Keratinocyte (primary cell): ENCODE results near the gene PDE10A.

Source experiments
- CTCF ChIP-seq, 3 experiments: IDR thresholded peaks in 1 of 3; conservative IDR thresholded peaks in 1 of 3; optimal IDR thresholded peaks in 1 of 3; 2 replicates in 2 of 3; 3 replicates in 1 of 3; pipeline versions ENCODE3 to v1.5.1; 2011; ENCODE audit warnings: low read length in 3 of 3, mild to moderate bottlenecking in 3 of 3, moderate library complexity in 2 of 3, control low read depth in 1 of 3, inconsistent platforms in 1 of 3; ENCODE audit not compliant: insufficient read depth in 2 of 3; ENCODE audit errors: extremely low read depth in 1 of 3
- EZH2 ChIP-seq: IDR thresholded peaks from one replicate; pipeline ENCODE4 v1.6.1; 2012; ENCODE audit warnings: inconsistent platforms, mild to moderate bottlenecking, low read length, moderate library complexity

DNA sequence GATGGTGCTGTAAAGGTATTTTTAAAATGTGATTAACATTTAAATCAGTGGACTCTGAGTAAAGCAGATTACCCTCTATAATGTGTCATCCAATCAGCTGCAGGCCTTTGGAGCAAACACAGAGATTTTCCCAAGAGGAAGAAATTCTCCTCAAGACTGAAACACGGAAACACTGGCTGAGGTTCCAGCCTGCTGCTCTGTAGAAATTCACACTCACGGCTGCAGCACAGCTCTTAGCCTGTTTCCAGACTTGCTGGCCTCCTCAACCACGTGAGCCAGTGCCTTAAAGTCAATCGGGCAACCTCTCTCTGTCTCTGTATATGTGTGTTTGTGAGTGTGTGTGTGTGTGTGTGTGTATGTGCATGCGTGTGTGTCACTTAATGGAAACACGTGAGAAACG lies 41.1 kb downstream of the PDE10A start:
- TF ChIP-seq CTCF (optimal IDR thresholded peaks at IDR 0.05 in 1 of 3, IDR thresholded peaks at IDR 0.05 in 1 of 3, conservative IDR thresholded peaks at IDR 0.05 in 1 of 3; ENCODE audit: extremely low read depth in 1 of 3, insufficient read depth in 2 of 3, low read length in 3 of 3) (no peak), EZH2 (no peak)
